ENCODE data around the gene OR4E1.
"Not testable (repeated sequence)": the region's sequence is repeated elsewhere in the genome, so short reads cannot be mapped to it uniquely, and the experiment has no call there.

Gene OR4E1, protein sequence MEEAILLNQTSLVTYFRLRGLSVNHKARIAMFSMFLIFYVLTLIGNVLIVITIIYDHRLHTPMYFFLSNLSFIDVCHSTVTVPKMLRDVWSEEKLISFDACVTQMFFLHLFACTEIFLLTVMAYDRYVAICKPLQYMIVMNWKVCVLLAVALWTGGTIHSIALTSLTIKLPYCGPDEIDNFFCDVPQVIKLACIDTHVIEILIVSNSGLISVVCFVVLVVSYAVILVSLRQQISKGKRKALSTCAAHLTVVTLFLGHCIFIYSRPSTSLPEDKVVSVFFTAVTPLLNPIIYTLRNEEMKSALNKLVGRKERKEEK

DNA sequence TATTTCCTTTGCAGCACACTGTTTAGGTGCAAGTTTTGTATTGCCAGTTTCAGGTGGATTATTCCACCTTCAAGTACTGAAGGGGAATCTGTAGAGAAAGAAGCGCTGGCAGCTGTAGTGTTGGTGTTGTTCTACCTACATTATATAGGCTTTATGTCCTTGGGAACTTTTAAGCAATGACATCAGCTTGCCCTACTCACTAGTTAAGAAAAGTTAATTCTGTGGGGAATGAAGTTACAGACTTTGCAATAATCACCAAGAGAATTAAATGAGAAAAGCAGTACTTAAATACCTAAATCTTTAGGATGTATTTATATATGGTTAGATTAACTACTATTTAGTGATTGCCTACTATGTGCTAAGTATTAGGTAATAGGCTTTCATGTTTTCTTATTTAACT is at the start of gene OR4E1:
TSS of gene OR4E1 (minus strand) at position 101 of the 400 bp plus-strand sequence. CDS start 2,883 bp downstream, outside the sequence.
- DNase-seq (ENCODE audit: low spot score): no peak

DNA sequence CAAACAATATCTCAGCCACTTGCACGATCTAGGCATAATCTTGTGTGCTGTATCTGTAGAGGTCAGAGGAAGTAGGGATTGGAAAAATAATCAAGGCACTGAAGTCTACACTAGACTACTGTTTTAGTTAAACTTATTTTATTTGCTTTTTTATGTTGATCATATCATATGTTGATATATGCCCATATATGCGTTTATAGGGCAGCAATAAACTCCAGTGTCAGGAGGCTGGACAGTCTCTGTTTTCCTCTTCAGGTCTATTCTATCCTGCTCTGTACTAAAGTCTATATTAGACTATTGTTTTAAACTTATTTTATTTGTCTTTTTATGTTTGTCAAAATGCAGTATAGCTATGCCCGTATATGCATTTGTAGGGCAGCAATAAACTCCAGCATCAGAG is 47.9 kb upstream of the OR4E1 start:
- DNase-seq (ENCODE audit: low spot score): no peak

DNA sequence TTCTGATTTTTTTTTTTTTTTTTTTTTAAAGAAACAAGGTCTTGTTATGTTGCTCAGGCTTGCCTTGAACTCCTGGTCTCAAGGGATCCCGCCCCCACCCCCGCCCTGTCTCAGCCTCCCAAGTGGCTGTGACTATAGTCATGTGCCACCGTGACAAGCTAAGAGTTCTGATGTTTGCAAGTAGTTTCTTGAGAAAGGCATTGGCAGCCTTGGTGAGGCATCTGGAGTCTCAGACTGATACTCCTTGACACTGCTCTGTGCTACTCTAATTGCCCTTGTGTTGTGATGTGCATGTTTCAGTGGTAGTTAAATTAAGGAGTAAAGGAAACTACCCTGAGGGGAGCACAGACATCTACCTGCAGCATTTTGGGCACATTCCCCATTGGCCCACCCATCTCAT is 46.2 kb upstream of the OR4E1 start:
- no peak for DNase-seq (ENCODE audit: low spot score)

DNA sequence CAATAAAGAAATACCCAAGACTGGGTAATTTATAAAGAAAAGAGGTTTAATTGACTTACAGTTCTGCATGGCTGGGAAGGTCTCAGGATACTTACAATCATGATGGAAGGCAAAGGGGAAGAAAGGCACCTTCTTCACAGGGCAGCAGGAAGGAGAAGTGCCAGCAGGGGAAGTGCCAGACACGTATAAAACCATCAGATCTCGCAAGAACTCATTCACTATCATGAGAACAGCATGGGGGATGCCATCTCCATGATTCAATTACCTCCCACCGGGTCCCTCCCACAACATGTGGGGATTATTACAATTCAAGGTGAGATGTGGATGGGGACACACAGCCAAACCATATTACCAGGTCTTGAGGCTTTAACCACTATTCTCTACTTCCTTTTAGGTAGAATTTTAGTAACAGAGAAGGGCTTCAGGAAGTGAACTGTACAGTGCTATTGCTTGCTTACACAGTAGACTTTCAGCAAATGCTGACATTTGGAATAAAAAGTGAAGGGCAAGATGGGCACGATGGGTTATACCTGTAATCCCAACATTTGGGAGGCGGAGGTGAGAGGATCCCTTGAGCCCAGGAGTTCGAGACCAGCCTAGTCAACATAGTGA is 40.8 kb upstream of the OR4E1 start:
- DNase-seq (ENCODE audit: low spot score): no peak

DNA sequence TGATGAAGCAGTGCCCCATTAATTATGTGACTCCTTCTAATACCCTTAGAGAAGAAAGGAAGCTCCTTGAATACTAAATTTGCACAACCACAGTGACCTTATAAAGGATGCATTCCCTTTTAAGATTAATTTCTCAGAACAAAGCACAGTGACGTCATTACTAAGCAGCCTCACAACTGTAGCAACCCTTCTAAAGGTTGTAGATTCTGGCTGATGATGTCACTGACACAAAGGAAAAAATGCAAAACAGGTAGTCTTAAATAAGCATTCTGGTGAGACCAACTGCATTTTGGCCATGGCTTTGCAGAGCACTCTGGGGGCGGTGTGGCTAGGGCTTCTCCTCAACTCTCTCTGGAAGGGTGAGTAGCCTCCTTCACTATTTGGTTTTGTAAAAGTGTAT is 38.4 kb upstream of the OR4E1 start:
- DNase-seq (ENCODE audit: low spot score): no peak

DNA sequence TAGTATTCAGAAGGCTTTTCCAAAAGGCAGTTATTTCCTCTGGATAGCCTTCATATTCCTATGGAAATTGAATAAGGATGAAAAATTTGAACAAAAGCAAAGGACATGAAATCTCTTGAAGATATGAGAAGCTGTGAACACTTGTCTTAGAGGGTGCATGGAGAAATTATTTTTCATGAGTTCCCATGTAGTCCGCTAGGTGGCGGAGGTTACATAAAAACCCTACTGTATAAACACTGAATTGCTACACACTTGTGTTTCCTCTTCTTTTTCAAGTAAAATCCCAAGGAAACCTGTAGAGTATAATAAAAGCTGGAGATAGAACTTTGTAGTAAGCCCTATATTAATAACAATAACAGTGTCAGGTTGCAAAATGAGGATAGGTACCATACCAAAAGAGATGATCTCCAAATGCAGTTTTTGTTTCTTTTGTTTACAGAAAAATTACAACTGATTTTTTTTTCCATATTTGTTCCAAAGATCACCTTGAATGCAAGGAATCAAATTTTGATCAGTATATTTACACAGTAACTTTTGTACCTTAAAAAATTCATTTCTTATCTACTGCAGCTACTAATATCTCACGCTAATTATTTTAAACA is 37.8 kb upstream of the OR4E1 start:
- DNase-seq (ENCODE audit: low spot score): no peak

DNA sequence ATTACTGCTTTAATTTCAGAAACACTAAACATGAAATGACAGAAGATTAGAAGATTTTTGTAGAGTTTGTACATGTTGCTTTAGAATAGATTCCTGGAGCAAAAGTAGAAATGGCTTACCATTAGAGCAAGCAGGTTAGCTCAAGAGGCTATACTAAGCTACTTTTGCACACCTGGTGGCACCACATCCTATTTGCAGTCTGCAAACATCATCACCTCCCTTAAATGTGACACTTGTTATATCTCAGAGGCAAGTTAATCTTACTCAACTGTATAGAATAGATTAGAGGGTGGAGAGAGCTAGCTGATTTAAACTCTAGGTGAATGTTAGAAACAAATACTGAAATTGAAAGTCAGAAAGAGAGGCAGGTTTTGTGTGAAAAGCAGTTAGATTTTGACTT is 30.7 kb upstream of the OR4E1 start:
- no peak for DNase-seq (ENCODE audit: low spot score)

DNA sequence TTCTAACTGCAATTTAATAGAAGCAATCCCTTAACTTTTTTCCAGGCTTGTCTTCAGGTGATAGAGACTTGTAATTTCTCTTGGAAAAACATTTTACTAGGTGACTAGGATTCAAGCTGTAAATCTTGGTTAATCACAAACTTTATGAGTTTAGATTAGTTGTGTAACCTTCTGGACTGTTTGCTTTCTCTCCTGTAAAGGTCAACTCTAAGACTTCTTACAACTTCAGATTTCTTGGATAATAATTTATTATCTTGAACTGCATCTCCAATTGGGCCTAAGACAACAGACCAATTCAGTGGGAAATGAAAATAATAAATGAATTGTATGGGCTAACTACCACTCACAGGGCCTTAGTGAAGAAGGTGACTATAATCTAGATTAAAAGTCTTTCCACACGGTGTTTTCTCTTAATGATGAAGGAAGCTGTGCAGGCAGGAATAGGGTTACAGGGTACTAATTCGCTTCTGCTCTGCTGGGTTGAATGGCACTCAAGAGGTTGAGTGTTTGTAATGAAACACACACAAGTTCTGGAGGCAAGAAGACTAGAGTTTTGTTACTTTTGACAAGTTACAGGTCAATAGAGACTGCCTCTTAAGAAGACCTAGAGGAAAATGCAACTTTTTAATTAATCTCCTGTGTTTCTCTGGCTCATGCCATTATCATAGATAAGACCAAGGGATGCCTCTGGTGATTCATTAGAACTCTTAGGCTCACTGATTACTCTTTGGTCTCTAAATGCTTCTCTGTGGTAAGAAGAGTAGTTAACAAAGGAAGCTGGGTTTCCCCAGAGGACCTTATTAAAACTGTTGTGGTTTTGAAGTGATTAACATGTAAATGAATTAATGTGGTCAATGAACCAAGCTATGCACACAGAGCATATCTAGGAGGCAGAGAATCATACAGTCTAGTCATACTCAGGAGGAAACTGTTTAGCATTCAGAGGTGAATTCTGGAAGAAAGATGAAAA is 30.0 kb upstream of the OR4E1 start:
- DNase-seq (ENCODE audit: low spot score): no peak

DNA sequence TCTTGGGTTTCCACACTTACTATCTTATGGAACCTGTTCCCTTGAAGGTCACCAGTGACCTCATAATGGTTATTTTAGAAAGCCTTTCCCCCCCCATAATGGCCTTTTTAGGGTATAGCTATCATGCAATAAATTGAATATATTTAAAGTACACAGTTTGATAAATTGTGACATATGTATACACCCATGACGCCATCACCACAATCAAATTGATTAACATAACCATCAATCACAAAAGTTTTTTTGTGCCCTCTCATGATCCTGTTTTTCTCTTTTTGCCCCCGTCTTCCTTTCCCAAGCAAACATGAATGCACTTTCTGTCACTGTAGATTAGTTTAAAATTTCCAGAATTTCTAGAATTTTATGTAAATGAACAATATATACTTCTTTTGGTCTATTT is 28.7 kb upstream of the OR4E1 start:
- DNase-seq (ENCODE audit: low spot score): no peak

DNA sequence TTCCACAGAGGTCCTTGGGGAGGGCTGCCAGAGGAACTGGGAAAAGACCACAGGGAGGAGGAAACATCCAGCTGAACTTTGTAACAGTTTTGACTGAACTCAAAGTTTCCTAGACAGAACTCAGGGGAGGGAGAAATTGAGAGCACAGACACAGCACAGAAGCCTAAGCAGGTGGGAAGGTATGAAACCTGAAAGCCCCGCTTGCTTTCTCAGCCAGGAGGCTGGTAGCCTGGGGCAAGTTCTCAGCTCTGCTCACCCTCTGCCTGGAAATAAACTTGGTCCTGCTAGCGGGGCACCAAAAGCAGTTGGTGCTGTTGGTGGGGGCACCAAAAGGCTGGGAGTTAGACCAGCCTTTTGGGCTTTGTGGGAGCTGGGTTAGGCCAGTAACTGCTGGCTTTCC is 25.9 kb upstream of the OR4E1 start:
- no peak for DNase-seq (ENCODE audit: low spot score)

DNA sequence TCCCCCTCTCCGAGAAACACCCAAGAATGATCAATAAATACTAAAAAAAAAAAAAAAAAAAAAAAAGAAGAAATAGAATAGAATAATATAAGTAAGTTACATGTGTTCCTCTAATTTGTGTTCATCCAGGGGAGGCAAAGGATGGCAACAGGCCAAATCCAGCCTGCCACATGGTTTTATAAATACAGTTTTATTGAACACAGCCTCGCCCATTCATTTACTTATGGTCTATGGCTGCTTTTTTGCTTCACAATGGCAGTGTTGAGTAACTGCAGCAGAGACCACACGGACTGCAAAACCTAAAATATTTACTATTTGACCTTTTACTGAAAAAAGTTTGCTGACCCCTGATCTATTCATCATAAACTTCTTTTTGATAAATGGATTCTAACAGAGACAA is 24.9 kb upstream of the OR4E1 start:
- not testable (repeated sequence) for DNase-seq (ENCODE audit: low spot score)

DNA sequence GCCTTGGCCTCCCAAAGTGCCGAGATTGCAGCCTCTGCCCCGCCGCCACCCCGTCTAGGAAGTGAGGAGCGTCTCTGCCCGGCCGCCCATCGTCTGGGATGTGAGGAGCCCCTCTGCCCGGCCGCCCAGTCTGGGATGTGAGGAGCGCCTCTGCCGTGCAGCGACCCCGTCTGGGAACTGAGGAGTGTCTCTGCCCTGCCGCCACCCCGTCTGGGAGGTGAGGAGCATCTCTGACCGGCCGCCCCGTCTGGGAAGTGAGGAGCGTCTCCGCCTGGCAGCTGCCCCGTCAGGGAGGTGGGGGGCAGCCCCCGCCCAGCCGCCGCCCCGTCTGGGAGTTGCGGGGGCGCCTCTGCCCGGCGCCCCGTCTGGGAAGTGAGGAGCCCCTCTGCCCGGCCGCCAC is 24.0 kb upstream of the OR4E1 start:
- DNase-seq (ENCODE audit: low spot score): not testable (repeated sequence)

DNA sequence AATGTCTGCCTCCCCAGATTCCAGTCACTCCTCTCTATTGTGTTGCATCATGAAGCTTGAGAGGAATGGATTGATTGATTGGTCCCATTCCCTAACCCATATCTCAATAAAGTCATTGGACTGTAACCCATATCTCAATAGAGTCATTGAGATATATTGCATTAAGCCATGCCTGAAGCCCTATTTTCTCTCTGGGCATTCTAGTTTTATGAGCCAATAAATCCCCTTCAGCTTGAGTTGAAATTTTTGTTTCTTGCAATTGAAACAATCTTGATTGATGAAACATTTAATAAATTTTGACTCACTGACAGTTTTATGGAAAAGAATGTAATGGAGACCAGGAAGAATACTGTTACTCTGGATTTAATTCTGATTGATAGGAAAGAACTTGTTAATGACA is 20.8 kb upstream of the OR4E1 start:
- DNase-seq (ENCODE audit: low spot score): no peak

DNA sequence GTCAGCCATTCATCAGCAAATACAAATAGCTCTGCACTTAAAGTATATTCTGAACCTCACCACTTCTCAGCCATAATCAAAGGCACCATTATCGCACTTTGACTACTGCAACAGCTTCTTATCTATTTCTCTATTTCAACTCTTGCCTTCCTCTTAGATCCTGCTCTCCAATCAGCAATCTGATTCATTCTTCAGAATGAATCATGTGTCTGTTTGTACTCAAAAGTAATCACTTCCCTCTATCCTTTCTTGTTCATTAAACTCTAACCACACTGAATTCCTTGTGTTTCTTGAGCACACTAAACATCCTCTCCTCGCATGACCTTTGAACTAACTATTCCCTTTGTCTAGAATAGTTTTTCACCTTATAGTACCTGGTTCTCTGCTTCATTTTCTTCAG is 12.8 kb upstream of the OR4E1 start:
- DNase-seq (ENCODE audit: low spot score): no peak

DNA sequence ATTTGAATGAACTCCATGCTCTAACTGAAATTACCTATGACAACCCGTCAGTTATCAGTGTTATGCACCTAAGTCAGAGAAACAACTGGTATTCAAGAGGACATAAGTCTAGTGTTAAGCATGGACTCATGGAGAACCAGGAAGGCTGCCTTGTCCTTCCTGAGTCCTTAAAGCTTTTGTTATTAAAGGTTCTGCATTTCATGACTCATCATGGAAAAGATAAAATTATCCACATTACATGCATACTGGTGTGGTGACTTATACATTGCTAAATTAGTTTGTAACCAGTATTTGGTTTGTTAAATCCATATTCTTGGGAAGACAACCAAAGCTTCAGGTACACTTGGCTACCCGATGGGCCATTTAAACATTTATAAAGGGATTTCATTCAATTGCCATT is 6.5 kb upstream of the OR4E1 start:
- no peak for DNase-seq (ENCODE audit: low spot score)

DNA sequence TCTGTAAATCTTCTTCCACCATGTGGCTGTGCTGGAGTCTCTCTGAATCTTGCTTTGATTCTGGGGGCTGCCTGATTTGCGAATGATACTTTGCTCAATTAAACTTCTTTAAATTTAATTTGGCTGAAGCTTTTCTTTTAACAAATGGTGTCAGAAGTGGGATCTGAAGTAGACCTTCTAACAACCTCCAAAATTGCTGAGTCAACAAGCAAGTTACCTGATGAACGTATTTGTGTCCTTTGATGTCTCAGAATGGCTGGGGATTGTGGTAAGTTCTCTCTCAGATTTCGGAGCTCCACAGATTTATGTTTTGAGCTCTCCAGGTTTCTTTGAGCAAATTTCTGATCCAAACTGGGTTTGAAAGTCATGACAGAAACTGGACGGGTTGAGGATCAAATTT is 1.9 kb upstream of the OR4E1 start:
- DNase-seq (ENCODE audit: low spot score): no peak

DNA sequence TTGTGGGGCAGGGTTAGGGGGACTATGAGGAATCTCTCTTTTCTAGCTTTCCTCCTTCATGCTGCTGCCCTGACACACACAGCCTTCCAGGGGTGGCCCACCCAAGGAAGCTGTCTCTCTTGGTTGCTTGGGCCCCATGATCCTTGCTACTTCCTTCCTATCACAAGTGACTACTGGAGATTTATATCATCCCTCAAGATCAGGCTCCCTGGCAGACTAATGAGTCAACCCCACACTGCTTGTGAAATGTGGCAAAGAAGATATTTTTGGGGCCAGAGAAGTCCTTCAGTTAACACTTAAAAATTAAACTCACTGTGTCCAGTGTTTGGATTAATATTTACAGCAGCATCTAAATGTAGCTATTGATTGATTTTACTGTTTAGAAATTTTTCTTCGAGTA is 1.5 kb downstream of the OR4E1 start:
- no peak for DNase-seq (ENCODE audit: low spot score)

DNA sequence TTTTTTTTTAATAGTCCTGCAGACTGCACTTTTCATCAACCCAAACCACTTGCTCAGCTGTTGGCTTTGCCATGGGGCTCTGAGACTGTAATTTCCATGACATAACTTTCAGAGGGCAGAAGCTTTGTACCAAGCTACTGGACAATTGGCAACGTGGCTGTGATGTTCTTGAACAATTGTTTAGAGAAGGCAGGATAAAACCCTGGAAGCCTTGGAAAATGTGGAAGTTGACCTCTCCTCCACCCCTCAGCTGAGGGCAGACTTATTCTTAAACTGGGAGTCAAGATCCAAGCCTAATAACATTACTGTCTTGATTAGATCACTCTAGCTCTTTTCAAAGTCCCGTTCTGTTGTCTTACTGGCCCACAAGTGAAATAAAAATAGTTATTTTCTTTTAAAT is 2.2 kb downstream of the OR4E1 start:
- no peak for DNase-seq (ENCODE audit: low spot score)

DNA sequence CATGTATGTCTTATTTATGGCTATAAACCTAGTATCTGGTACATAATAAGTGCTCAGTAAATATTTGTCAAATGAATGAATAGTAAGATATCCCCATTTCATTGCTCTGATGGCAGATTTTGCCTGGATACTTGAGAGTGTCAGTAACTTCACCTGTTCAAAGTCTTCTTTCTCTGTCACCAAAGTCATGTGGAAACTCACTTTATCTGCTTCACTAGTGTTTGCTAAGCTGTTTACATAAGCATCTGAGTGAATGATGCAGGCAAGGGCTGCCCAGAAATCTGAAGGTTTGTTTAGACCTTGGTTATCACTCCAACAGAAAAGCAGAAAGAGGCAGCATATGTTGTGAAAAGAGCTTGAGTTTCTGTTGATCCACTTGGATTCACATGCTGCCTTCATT is 4.3 kb downstream of the OR4E1 start:
- no peak for DNase-seq (ENCODE audit: low spot score)

DNA sequence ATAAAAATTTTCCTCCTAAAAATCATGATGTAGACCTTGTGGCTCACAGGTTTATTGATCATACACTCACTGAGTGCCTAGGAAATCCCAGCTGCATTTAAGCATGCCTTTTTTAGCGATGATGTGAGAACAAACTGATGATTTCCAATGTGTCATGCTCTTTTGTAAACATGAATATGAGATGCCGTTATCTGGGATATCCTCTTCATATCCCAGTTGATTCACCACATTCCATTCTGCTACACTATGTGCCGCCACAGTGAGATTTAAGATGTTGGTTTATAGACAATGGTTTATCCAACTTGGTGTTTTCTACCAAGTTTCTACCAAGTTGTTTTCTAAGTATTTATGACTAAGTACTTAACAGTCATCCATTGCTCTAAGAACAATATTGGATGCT is 5.2 kb downstream of the OR4E1 start:
- no peak for DNase-seq (ENCODE audit: low spot score)

DNA sequence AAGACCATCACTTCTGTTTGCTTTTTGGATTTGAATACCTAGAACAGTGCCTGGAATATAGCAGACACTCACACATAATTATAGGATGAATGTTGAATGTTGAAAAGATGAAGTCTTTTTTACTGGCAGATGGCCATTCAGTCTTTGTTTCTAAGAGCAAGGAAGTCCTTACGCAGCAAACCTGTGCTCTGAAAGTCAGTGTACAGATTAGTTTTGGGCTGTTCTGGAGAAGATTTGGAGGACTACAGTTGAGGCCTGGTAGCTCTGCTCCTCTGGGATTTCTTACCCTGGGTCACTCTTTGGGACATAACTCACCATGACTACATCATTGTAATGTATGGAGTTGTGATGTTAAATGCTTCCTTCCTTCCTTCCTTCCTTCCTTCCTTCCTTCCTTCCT is 16.6 kb downstream of the OR4E1 start:
- DNase-seq (ENCODE audit: low spot score): no peak

DNA sequence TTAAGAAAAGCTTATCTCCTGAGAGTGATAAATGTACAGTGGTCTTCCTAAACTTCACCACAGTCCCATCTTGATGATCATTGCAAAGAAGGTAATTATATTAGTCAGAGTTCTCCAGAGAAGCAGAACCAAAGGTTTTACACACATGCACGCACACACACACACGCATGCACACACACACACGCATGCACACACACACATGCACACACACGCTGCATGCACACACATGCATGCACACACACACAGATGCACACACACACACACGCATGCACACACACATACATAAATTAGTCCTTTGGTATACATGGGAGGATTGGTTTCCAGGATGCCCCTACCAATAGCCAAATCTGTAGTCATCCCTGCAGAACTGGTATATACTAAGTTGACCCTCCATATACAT is 19.4 kb downstream of the OR4E1 start:
- no peak for DNase-seq (ENCODE audit: low spot score)
